Temporal lobe (tissue), 1 donor: ENCODE measurements around the gene ADGRD2. TPM values are rescaled to one million over a fixed set of nuclear protein-coding genes. Genes with fewer than 3 reads are reported as not detected.

Experiments used
- total RNA-seq: library from RNA; depleted of rRNA; stranded (reverse); fragments of >200 nt; gene quantifications from one replicate; pipeline ENCODE4 v1.2.3, GENCODE V29; 2014

ADGRD2 gene
- total RNA-seq, 1 donor from 2014 or later = 0.25 TPM

Other genes starting within 250 kb of the ADGRD2 start
- gene NEK6, start 192.5 kb upstream of the ADGRD2 start, total RNA-seq = 23.6 TPM
- gene PSMB7, start 35.0 kb upstream of the ADGRD2 start, total RNA-seq = 160 TPM
- gene NR5A1, start 56.9 kb downstream of the ADGRD2 start, total RNA-seq = not detected